ENCODE data around the gene CTBP2. TPM values are rescaled to one million over a fixed set of nuclear protein-coding genes. Genes with fewer than 3 reads are reported as not detected.
"Not testable (repeated sequence)": the region's sequence is repeated elsewhere in the genome, so short reads cannot be mapped to it uniquely, and the experiment has no call there.

The CTBP2 gene
- total RNA-seq, 1 experiment from 2014 or later, result 77.8 TPM

- DNase-seq (ENCODE audit: low spot score), result no peak
- H3K9me3 ChIP-seq (ENCODE audit: low read depth, low read length, poor library complexity, severe bottlenecking), result no peaks in the 10 kb centered on the region
- no peaks in the 10 kb centered on the region for H3K27me3 ChIP-seq (replicated peaks; ENCODE audit: insufficient read depth, low read depth, low read length, poor library complexity)
- no peak overlapping the region for H3K27ac ChIP-seq (ENCODE audit: low read depth, low read length, poor library complexity, severe bottlenecking)
- no peak overlapping the region for H3K4me3 ChIP-seq (ENCODE audit: low read depth, low read length, poor library complexity, severe bottlenecking)
- no TSS peak for BruUV-seq (replicated peaks)
- intact Hi-C loops (cut with micrococcal nuclease; ENCODE audit: unreplicated experiment), result loop anchor here (10.0 kb wide), 1 partner anchor 97 kb away; no protein-coding TSS in a partner anchor
- no peaks in the 10 kb centered on the region for H3K36me3 ChIP-seq (ENCODE audit: insufficient read depth, low read length, poor library complexity, severe bottlenecking)
- peaks cover 46% of the 10 kb centered on the region for H3K4me1 ChIP-seq (ENCODE audit: insufficient read depth, low read length, poor library complexity, severe bottlenecking)
- ChIA-PET CTCF (no interaction called here), POLR2A (ENCODE audit: low non-redundant PET) (no interaction called here)
- TF ChIP-seq CTCF (conservative IDR thresholded peaks at IDR 0.05; ENCODE audit: low read depth, low read length), result no peak
- no peak for TF ChIP-seq EZH2 (IDR thresholded peaks at IDR 0.05; ENCODE audit: borderline replicate concordance, low read depth, low read length, poor library complexity, severe bottlenecking)
Observed at GRCh38 chr10:125151553-125152449, 8.6 kb downstream of the CTBP2 start.

- no peak for DNase-seq (ENCODE audit: low spot score)
- no peaks in the 10 kb centered on the region for H3K36me3 ChIP-seq (ENCODE audit: insufficient read depth, low read length, poor library complexity, severe bottlenecking)
- TF ChIP-seq EZH2 (IDR thresholded peaks at IDR 0.05; ENCODE audit: borderline replicate concordance, low read depth, low read length, poor library complexity, severe bottlenecking), result no peak
- no peak for TF ChIP-seq CTCF (conservative IDR thresholded peaks at IDR 0.05; ENCODE audit: low read depth, low read length)
- H3K27ac ChIP-seq (ENCODE audit: low read depth, low read length, poor library complexity, severe bottlenecking), result no peak overlapping the region
- intact Hi-C loops (cut with micrococcal nuclease; ENCODE audit: unreplicated experiment), result loop anchor here (10.0 kb wide), 1 partner anchor 96 kb away; no protein-coding TSS in a partner anchor
- no peak overlapping the region for H3K4me3 ChIP-seq (ENCODE audit: low read depth, low read length, poor library complexity, severe bottlenecking)
- no peaks in the 10 kb centered on the region for H3K9me3 ChIP-seq (ENCODE audit: low read depth, low read length, poor library complexity, severe bottlenecking)
- peaks cover 40% of the 10 kb centered on the region for H3K4me1 ChIP-seq (ENCODE audit: insufficient read depth, low read length, poor library complexity, severe bottlenecking)
- BruUV-seq (replicated peaks), result no TSS peak
- no peaks in the 10 kb centered on the region for H3K27me3 ChIP-seq (replicated peaks; ENCODE audit: insufficient read depth, low read depth, low read length, poor library complexity)
- ChIA-PET POLR2A (ENCODE audit: low non-redundant PET) (no interaction called here), CTCF (no interaction called here)
Observed at GRCh38 chr10:125151170-125151552, 9.2 kb downstream of the CTBP2 start.

- H3K9me3 ChIP-seq (ENCODE audit: low read depth, low read length, poor library complexity, severe bottlenecking); H3K27ac ChIP-seq (ENCODE audit: low read depth, low read length, poor library complexity, severe bottlenecking); H3K36me3 ChIP-seq (ENCODE audit: insufficient read depth, low read length, poor library complexity, severe bottlenecking); BruUV-seq (replicated peaks); POLR2A ChIA-PET (ENCODE audit: low non-redundant PET); H3K4me3 ChIP-seq (ENCODE audit: low read depth, low read length, poor library complexity, severe bottlenecking); CTCF ChIA-PET; H3K27me3 ChIP-seq (replicated peaks; ENCODE audit: insufficient read depth, low read depth, low read length, poor library complexity); DNase-seq (ENCODE audit: low spot score): not testable (repeated sequence)
- peaks cover 35% of the 10 kb centered on the region for H3K4me1 ChIP-seq (ENCODE audit: insufficient read depth, low read length, poor library complexity, severe bottlenecking)
- intact Hi-C loops (cut with micrococcal nuclease; ENCODE audit: unreplicated experiment), result loop anchor here (10.0 kb wide), 1 partner anchor 96 kb away; no protein-coding TSS in a partner anchor
Observed at GRCh38 chr10:125150376-125151083, 9.8 kb downstream of the CTBP2 start.
